Panc1 (cell line): ENCODE measurements around the gene MAGT1. TPM values are rescaled to one million over a fixed set of nuclear protein-coding genes. Genes with fewer than 3 reads are reported as not detected.
"Not testable (repeated sequence)": the region's sequence is repeated elsewhere in the genome, so short reads cannot be mapped to it uniquely, and the experiment has no call there.

Experiments used
- ATAC-seq: fragments of 200-7000 bp; cut with Tn5 transposase; 2 replicates; pipeline ENCODE4 v1.9.1; 2020; ENCODE audit warnings: mild to moderate bottlenecking, moderate library complexity
- Bru-seq: library from RNA; stranded (reverse); fragments of 400-500 nt; gene quantifications from one replicate; lab custom pipeline; 2021; lab: Mats Ljungman, UMichigan
- BruChase-seq, 2 experiments: library from RNA; stranded (reverse); fragments of 400-500 nt; gene quantifications; one replicate each; lab custom pipeline; 2021; lab: Mats Ljungman, UMichigan
- BruUV-seq: library from RNA; stranded (reverse); fragments of 400-500 nt; replicated peaks from 2 replicates; lab custom pipeline; 2021; lab: Mats Ljungman, UMichigan
- CTCF ChIA-PET: fragments of 300-600 bp; sonication (Branson Sonifier 250); formaldehyde crosslinking; loops from one replicate; lab custom pipeline; 2022; ENCODE audit warnings: antibody characterized with exemption; lab: Charles Lee
- POLR2A ChIA-PET: fragments of 300-600 bp; sonication (Branson Sonifier 250); formaldehyde crosslinking; loops from one replicate; lab custom pipeline; 2022; ENCODE audit warnings: antibody characterized with exemption; lab: Charles Lee
- DNase-seq: peaks from one replicate; pipeline ENCODE4 v3.0.0-alpha.2; 2010; ENCODE audit warnings: low read depth, low spot score
- H3K27ac ChIP-seq: 2 replicates; pipeline ENCODE4 v1.5.1; 2011; ENCODE audit warnings: mild to moderate bottlenecking, low read length, inconsistent platforms
- H3K27me3 ChIP-seq: fragments of 200-500 bp; sonication (Bioruptor generic); 2 replicates; pipeline ENCODE4 v1.6.0; 2014; ENCODE audit warnings: low read length, inconsistent platforms; ENCODE audit not compliant: control insufficient read depth, insufficient read depth
- H3K36me3 ChIP-seq: fragments of 200-500 bp; sonication (Bioruptor generic); 2 replicates; pipeline ENCODE4 v1.5.1; 2014; ENCODE audit warnings: inconsistent platforms, mild to moderate bottlenecking, low read length, moderate library complexity; ENCODE audit not compliant: control insufficient read depth, insufficient read depth
- H3K4me1 ChIP-seq: 2 replicates; pipeline ENCODE4 v1.5.1; 2011; ENCODE audit warnings: inconsistent platforms, mild to moderate bottlenecking, low read length, moderate library complexity; ENCODE audit not compliant: control insufficient read depth, insufficient read depth
- H3K4me3 ChIP-seq, 2 experiments: 2 replicates each; pipeline ENCODE4 v1.5.1; 2011 to 2012; ENCODE audit warnings: low read depth in 2 of 2, low read length in 2 of 2, mild to moderate bottlenecking in 2 of 2, inconsistent platforms in 1 of 2, moderate library complexity in 1 of 2
- H3K9me3 ChIP-seq: fragments of 200-500 bp; sonication (Bioruptor generic); 2 replicates; pipeline ENCODE4 v1.5.1; 2014; ENCODE audit warnings: low read depth, mild to moderate bottlenecking, inconsistent platforms, low read length, moderate library complexity; ENCODE audit not compliant: control insufficient read depth, insufficient read depth
- CTCF ChIP-seq: fragments of 450-650 bp; IDR thresholded peaks from 2 replicates; pipeline ENCODE4 v1.5.1; 2017; ENCODE audit warnings: mild to moderate bottlenecking
- POLR2AphosphoS5 ChIP-seq: IDR thresholded peaks from 2 replicates; pipeline ENCODE4 v1.6.1; 2012; ENCODE audit warnings: mild to moderate bottlenecking, low read depth, low read length, moderate library complexity
- SIN3A ChIP-seq: IDR thresholded peaks from 2 replicates; pipeline ENCODE4 v1.6.1; 2012; ENCODE audit warnings: low read depth, mild to moderate bottlenecking, low read length, moderate library complexity, borderline replicate concordance; ENCODE audit not compliant: insufficient read depth
- TCF7L2 ChIP-seq: IDR thresholded peaks from 2 replicates; pipeline ENCODE4 v1.6.1; 2011; ENCODE audit warnings: mild to moderate bottlenecking, low read depth, low read length, inconsistent platforms
- in situ Hi-C: cut with HindIII; loops from 2 replicates; pipeline ENCODE4 v1.10.0; 2016; ENCODE audit warnings: low sequenced_read_pairs, low pct_unique_long_range_greater_than_20kb
- intact Hi-C: fragments of 100-400 bp; cut with micrococcal nuclease; formaldehyde crosslinking; loops from one replicate; pipeline ENCODE4 v1.10.0; 2022; ENCODE audit not compliant: unreplicated experiment
- long read RNA-seq: library from polyadenylated mRNA; unstranded; transcript quantifications from one replicate; pipeline ENCODE4 v2.0.0, GENCODE V29; 2021; ENCODE audit not compliant: unreplicated experiment
- polyA plus RNA-seq: library from polyadenylated mRNA; unstranded; fragments of >200 nt; gene quantifications from one replicate; pipeline ENCODE4 v1.2.1, GENCODE V29; 2012; ENCODE audit warnings: missing spikeins; ENCODE audit not compliant: insufficient read length
- total RNA-seq: library from RNA; stranded (reverse); gene quantifications from one replicate; pipeline ENCODE4 v1.2.1, GENCODE V29; 2021; ENCODE audit not compliant: unreplicated experiment
- TF ChIP-seq, protein P1 (sequence below), 2 experiments: IDR thresholded peaks; 2 replicates each; pipeline ENCODE4 v1.6.1; 2011 to 2012; ENCODE audit warnings: low read depth in 2 of 2, control low read depth in 1 of 2, low read length in 1 of 2, mild to moderate bottlenecking in 1 of 2, moderate library complexity in 1 of 2; ENCODE audit not compliant: insufficient read depth in 1 of 2

The MAGT1 gene
- 60.0 TPM for total RNA-seq
- polyA plus RNA-seq, result 34.3 TPM
- Bru-seq, nascent RNA, result percentile 69 among the genes with signal in this experiment
- percentile 71 among the genes with signal in this experiment for BruChase-seq, experiment 1, labeled RNA remaining after a 2-hour chase
- percentile 82 among the genes with signal in this experiment for BruChase-seq, experiment 2, labeled RNA remaining after a 6-hour chase
- long read RNA-seq, full-length matches to known transcripts, result 10 of 29 reads
- long read RNA-seq, partial matches to known transcripts, result 12 of 29 reads
- long read RNA-seq, other reads (novel, unspliced or antisense), result 7 of 29 reads

DNA sequence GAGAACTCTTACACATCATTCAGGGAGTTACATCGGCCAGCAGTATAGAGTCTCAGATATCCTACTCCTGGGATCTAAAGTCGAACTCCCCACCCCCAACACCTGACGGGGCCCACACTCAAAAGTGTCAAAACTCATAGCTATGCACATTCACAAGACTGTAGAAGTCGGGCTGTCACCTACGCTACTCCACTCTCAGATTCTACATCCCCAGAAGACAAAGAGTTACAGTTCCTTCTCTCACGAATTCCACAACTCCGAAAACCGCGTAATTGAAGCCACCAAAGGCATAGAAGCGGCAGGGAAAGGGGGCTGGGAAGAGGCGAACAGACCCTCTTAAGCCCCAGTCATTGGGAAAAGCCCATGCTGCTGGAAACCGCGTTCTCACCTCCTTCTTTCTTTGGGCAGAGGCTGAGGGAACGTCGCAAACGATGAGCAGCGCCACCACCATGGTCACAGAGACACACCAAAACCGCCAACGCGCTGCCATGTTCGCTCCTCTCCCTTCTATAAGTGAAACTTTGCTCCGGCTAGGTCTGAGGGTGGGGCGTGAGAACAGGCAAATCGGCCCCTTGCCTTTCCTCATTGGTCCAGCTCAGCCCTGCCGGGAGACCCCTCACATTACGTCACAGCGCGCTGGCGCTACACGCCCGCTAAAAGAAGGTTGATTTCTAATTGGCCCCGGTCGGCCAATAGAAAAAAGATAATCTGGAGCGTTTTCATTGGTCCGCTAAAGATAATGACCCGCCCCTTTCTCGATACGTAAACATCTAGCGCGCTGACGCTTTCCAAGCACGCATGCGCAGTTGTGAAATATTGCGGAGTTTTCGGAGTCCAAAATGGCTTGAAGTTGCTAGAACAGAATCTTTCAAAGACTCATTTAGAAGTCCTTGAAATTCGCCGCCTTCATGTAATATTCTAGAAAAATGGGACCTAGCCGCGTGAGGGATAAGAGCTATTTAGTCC, at the start of gene MAGT1:
MAGT1 (minus strand) TSS at position 515 of the 966 bp plus-strand sequence; CDS start at position 490, 25 bp downstream.
- DNase-seq, result peak; percentile 90
- intact Hi-C loops (no loop called here), in situ Hi-C loops (no loop called here)
- ATAC-seq, result peak; percentile 97
- ChIA-PET CTCF (no interaction called here), POLR2A (interaction anchor here (0.6 kb wide), 1 partner anchor 189 kb away, joined by 4 read pairs; no protein-coding TSS in a partner anchor)
- BruUV-seq, result TSS peak; percentile 85
- TF ChIP-seq SIN3A (0 out of 2 replicates have a peak, but pooled peaks have one; percentile 60), CTCF (no peak), TCF7L2 (no peak), POLR2AphosphoS5 (peak; percentile 69)
- TF ChIP-seq, protein P1, sequence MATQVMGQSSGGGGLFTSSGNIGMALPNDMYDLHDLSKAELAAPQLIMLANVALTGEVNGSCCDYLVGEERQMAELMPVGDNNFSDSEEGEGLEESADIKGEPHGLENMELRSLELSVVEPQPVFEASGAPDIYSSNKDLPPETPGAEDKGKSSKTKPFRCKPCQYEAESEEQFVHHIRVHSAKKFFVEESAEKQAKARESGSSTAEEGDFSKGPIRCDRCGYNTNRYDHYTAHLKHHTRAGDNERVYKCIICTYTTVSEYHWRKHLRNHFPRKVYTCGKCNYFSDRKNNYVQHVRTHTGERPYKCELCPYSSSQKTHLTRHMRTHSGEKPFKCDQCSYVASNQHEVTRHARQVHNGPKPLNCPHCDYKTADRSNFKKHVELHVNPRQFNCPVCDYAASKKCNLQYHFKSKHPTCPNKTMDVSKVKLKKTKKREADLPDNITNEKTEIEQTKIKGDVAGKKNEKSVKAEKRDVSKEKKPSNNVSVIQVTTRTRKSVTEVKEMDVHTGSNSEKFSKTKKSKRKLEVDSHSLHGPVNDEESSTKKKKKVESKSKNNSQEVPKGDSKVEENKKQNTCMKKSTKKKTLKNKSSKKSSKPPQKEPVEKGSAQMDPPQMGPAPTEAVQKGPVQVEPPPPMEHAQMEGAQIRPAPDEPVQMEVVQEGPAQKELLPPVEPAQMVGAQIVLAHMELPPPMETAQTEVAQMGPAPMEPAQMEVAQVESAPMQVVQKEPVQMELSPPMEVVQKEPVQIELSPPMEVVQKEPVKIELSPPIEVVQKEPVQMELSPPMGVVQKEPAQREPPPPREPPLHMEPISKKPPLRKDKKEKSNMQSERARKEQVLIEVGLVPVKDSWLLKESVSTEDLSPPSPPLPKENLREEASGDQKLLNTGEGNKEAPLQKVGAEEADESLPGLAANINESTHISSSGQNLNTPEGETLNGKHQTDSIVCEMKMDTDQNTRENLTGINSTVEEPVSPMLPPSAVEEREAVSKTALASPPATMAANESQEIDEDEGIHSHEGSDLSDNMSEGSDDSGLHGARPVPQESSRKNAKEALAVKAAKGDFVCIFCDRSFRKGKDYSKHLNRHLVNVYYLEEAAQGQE (IDR thresholded peaks at IDR 0.05; ENCODE audit: insufficient read depth in 1 of 2, low read depth in 2 of 2, low read length in 1 of 2), result no peak
- H3K27me3 ChIP-seq, result no peaks in the 10 kb centered on the region
- H3K27ac ChIP-seq, result peak within 1 kb of the TSS; percentile 93
- H3K4me1 ChIP-seq, result no peaks in the 10 kb centered on the region; the same call in 1 of the 2 replicates
- peak within 1 kb of the TSS; percentile 91 to 95 for H3K4me3 ChIP-seq
- H3K36me3 ChIP-seq, result peaks cover 2% of the 10 kb centered on the region; the same call in 1 of the 2 replicates
- no peaks in the 10 kb centered on the region for H3K9me3 ChIP-seq

- in situ Hi-C loops, result not testable (repeated sequence)
Measured at GRCh38 chrX:77945031-77945430, 49.8 kb upstream of the MAGT1 start.

More at GRCh38 chrX:77945031-77945430, 49.8 kb upstream of the MAGT1 start:
- H3K27ac ChIP-seq, H3K4me3 ChIP-seq, BruUV-seq, CTCF ChIA-PET, H3K36me3 ChIP-seq, POLR2A ChIA-PET, ATAC-seq, DNase-seq, H3K27me3 ChIP-seq, H3K9me3 ChIP-seq, intact Hi-C loops: not testable (repeated sequence)
- peaks cover 19% of the 10 kb centered on the region for H3K4me1 ChIP-seq
